H1 (cell line): ENCODE measurements around the gene AFF2.

ENCODE experiments used
- CBX8 ChIP-seq: fragments of 300-800, 300-1000 bp; sonication (generic); IDR thresholded peaks from 2 replicates; pipeline ENCODE4 v1.7.1; 2016; ENCODE audit warnings: low read depth, low read length, borderline replicate concordance
- EP300 ChIP-seq, 2 experiments: IDR thresholded peaks; 1 replicate in 1 of 2; 2 replicates in 1 of 2; pipeline ENCODE4 v1.6.1; 2011 to 2012; ENCODE audit warnings: low read depth in 2 of 2, low read length in 2 of 2, mild to moderate bottlenecking in 2 of 2, borderline replicate concordance in 1 of 2, inconsistent platforms in 1 of 2, moderate library complexity in 1 of 2
- HDAC2 ChIP-seq, 2 experiments: fragments of 300-600 bp in 1 of 2; sonication (generic) in 1 of 2; IDR thresholded peaks; 2 replicates each; pipeline ENCODE4 v1.6.1; 2011 to 2012; ENCODE audit warnings: low read depth in 2 of 2, low read length in 2 of 2, mild to moderate bottlenecking in 2 of 2, moderate library complexity in 2 of 2, borderline replicate concordance in 1 of 2, inconsistent platforms in 1 of 2
- JUN ChIP-seq: IDR thresholded peaks from 2 replicates; pipeline ENCODE4 v1.6.1; 2011; ENCODE audit warnings: low read depth, mild to moderate bottlenecking, improper control_type of control experiment, low read length
- PHF8 ChIP-seq: fragments of 200-600 bp; sonication (generic); conservative IDR thresholded peaks from 2 replicates; pipeline ENCODE4 v1.7.1; 2012; ENCODE audit warnings: low read depth, mild to moderate bottlenecking, inconsistent platforms, low read length, moderate library complexity
- POLR2A ChIP-seq, 2 experiments: IDR thresholded peaks; 1 replicate in 1 of 2; 2 replicates in 1 of 2; pipeline ENCODE4 v1.6.1; 2011; ENCODE audit warnings: low read depth in 2 of 2, low read length in 2 of 2, mild to moderate bottlenecking in 2 of 2; ENCODE audit errors: control extremely low read depth in 1 of 2
- RXRA ChIP-seq: IDR thresholded peaks from 2 replicates; pipeline ENCODE4 v1.6.1; 2011; ENCODE audit warnings: low read depth, mild to moderate bottlenecking, low read length, moderate library complexity; ENCODE audit not compliant: insufficient read depth
- SP2 ChIP-seq: IDR thresholded peaks from 2 replicates; pipeline ENCODE4 v1.6.1; 2012; ENCODE audit warnings: mild to moderate bottlenecking, low read length, inconsistent platforms
- SP4 ChIP-seq: IDR thresholded peaks from 2 replicates; pipeline ENCODE4 v1.6.1; 2012; ENCODE audit warnings: low read length, inconsistent platforms
- TF ChIP-seq, protein P1 (sequence below), 3 experiments: IDR thresholded peaks; 1 replicate in 2 of 3; 2 replicates in 1 of 3; pipeline versions ENCODE4 v1.5.1 to v1.6.1; 2011; ENCODE audit warnings: low read length in 3 of 3, mild to moderate bottlenecking in 3 of 3, inconsistent platforms in 2 of 3, low read depth in 1 of 3, moderate library complexity in 1 of 3; ENCODE audit not compliant: insufficient read depth in 1 of 3; ENCODE audit errors: control extremely low read depth in 1 of 3
- TF ChIP-seq, protein P2 (sequence below): IDR thresholded peaks from 2 replicates; pipeline ENCODE4 v1.6.1; 2012; ENCODE audit warnings: inconsistent platforms
- TF ChIP-seq, protein P3 (sequence below): IDR thresholded peaks from 2 replicates; pipeline ENCODE4 v1.6.1; 2012; ENCODE audit warnings: low read length, inconsistent platforms

DNA sequence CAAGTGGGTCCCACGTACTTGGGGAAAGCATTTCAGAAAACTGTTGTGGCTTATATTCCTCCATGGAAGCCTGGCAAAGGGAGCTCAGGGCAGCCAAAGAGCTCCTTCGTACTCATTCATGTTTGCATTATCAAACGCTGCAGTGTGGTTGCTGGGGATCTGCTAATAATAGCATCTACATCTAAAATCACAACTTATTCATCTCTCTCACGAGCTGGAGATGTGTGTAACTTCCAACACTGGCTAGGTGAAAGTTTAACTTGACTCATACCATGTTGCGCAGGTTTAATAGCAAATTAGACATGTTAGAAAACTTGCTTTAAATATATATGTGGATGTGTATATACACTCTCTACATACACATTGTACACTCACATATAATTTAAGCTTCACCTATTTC lies 415.1 kb downstream of the AFF2 start:
- TF ChIP-seq, protein P1, sequence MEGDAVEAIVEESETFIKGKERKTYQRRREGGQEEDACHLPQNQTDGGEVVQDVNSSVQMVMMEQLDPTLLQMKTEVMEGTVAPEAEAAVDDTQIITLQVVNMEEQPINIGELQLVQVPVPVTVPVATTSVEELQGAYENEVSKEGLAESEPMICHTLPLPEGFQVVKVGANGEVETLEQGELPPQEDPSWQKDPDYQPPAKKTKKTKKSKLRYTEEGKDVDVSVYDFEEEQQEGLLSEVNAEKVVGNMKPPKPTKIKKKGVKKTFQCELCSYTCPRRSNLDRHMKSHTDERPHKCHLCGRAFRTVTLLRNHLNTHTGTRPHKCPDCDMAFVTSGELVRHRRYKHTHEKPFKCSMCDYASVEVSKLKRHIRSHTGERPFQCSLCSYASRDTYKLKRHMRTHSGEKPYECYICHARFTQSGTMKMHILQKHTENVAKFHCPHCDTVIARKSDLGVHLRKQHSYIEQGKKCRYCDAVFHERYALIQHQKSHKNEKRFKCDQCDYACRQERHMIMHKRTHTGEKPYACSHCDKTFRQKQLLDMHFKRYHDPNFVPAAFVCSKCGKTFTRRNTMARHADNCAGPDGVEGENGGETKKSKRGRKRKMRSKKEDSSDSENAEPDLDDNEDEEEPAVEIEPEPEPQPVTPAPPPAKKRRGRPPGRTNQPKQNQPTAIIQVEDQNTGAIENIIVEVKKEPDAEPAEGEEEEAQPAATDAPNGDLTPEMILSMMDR (IDR thresholded peaks at IDR 0.05; ENCODE audit: control extremely low read depth in 1 of 3, insufficient read depth in 1 of 3, low read depth in 1 of 3, low read length in 3 of 3) = no peak
- TF ChIP-seq HDAC2 (IDR thresholded peaks at IDR 0.05; ENCODE audit: borderline replicate concordance in 1 of 2, low read depth in 2 of 2, low read length in 2 of 2) = no peak
- no peak for TF ChIP-seq RXRA
- no peak for TF ChIP-seq POLR2A (IDR thresholded peaks at IDR 0.05; ENCODE audit: control extremely low read depth in 1 of 2, low read depth in 2 of 2, low read length in 2 of 2)
- no peak for TF ChIP-seq CBX8
- TF ChIP-seq EP300 (IDR thresholded peaks at IDR 0.05; ENCODE audit: borderline replicate concordance in 1 of 2, low read depth in 2 of 2, low read length in 2 of 2) = no peak
- TF ChIP-seq SP2 = no peak
- no peak for TF ChIP-seq JUN
- TF ChIP-seq, protein P2, sequence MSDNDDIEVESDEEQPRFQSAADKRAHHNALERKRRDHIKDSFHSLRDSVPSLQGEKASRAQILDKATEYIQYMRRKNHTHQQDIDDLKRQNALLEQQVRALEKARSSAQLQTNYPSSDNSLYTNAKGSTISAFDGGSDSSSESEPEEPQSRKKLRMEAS = no peak
- TF ChIP-seq, protein P3, sequence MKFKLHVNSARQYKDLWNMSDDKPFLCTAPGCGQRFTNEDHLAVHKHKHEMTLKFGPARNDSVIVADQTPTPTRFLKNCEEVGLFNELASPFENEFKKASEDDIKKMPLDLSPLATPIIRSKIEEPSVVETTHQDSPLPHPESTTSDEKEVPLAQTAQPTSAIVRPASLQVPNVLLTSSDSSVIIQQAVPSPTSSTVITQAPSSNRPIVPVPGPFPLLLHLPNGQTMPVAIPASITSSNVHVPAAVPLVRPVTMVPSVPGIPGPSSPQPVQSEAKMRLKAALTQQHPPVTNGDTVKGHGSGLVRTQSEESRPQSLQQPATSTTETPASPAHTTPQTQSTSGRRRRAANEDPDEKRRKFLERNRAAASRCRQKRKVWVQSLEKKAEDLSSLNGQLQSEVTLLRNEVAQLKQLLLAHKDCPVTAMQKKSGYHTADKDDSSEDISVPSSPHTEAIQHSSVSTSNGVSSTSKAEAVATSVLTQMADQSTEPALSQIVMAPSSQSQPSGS = no peak
- no peak for TF ChIP-seq PHF8
- no peak for TF ChIP-seq SP4
